H1 (cell line): Measurements from ENCODE around the gene CHST13. TPM values are rescaled to one million over a fixed set of nuclear protein-coding genes. Genes with fewer than 3 reads are reported as not detected.

Source experiments
- EP300 ChIP-seq, 2 experiments: IDR thresholded peaks; 1 replicate in 1 of 2; 2 replicates in 1 of 2; pipeline ENCODE4 v1.6.1; 2011 to 2012; ENCODE audit warnings: low read depth in 2 of 2, low read length in 2 of 2, mild to moderate bottlenecking in 2 of 2, borderline replicate concordance in 1 of 2, inconsistent platforms in 1 of 2, moderate library complexity in 1 of 2
- HDAC2 ChIP-seq, 2 experiments: fragments of 300-600 bp in 1 of 2; sonication (generic) in 1 of 2; IDR thresholded peaks; 2 replicates each; pipeline ENCODE4 v1.6.1; 2011 to 2012; ENCODE audit warnings: low read depth in 2 of 2, low read length in 2 of 2, mild to moderate bottlenecking in 2 of 2, moderate library complexity in 2 of 2, borderline replicate concordance in 1 of 2, inconsistent platforms in 1 of 2
- JUN ChIP-seq: IDR thresholded peaks from 2 replicates; pipeline ENCODE4 v1.6.1; 2011; ENCODE audit warnings: low read depth, mild to moderate bottlenecking, improper control_type of control experiment, low read length
- RAD21 ChIP-seq, 2 experiments: IDR thresholded peaks in 1 of 2; conservative IDR thresholded peaks in 1 of 2; 2 replicates each; pipeline ENCODE4 v1.6.1; 2011; ENCODE audit warnings: low read depth in 2 of 2, low read length in 2 of 2, improper control_type of control experiment in 1 of 2, inconsistent platforms in 1 of 2, mild to moderate bottlenecking in 1 of 2, moderate library complexity in 1 of 2
- SP2 ChIP-seq: IDR thresholded peaks from 2 replicates; pipeline ENCODE4 v1.6.1; 2012; ENCODE audit warnings: mild to moderate bottlenecking, low read length, inconsistent platforms
- TAF7 ChIP-seq: optimal IDR thresholded peaks from 2 replicates; pipeline ENCODE3; 2011; ENCODE audit warnings: low read depth, mild to moderate bottlenecking, inconsistent platforms, low read length, moderate library complexity, borderline replicate concordance
- polyA plus RNA-seq, 7 experiments: library from polyadenylated mRNA; depleted of rRNA in 3 of 7; stranded (reverse) in 5 of 7; unstranded in 2 of 7; fragments of >200 nt in 5 of 7; fragments of 200-250 nt in 2 of 7; gene quantifications; 1 replicate in 5 of 7; 2 replicates in 1 of 7; 4 replicates in 1 of 7; pipeline versions ENCODE4 v1.2.1 to v1.2.3, GENCODE V29; 2011 to 2013; ENCODE audit warnings: missing spikeins in 2 of 7, mixed read lengths in 2 of 7
- total RNA-seq: library from RNA; stranded (reverse); fragmentation: NEBNext Ultra II Directional; extraction: Animal tissue kit (Norgen Biotek cat#: 25700); gene quantifications from 2 replicates; pipeline ENCODE4 v1.2.1, GENCODE V29; 2021

The CHST13 gene
- total and polyA plus RNA-seq, 2 of the 8 experiments (the other 6 are each of a cell fraction or from before 2014, with no cell fraction given): 5.4 to 11.7 TPM

DNA sequence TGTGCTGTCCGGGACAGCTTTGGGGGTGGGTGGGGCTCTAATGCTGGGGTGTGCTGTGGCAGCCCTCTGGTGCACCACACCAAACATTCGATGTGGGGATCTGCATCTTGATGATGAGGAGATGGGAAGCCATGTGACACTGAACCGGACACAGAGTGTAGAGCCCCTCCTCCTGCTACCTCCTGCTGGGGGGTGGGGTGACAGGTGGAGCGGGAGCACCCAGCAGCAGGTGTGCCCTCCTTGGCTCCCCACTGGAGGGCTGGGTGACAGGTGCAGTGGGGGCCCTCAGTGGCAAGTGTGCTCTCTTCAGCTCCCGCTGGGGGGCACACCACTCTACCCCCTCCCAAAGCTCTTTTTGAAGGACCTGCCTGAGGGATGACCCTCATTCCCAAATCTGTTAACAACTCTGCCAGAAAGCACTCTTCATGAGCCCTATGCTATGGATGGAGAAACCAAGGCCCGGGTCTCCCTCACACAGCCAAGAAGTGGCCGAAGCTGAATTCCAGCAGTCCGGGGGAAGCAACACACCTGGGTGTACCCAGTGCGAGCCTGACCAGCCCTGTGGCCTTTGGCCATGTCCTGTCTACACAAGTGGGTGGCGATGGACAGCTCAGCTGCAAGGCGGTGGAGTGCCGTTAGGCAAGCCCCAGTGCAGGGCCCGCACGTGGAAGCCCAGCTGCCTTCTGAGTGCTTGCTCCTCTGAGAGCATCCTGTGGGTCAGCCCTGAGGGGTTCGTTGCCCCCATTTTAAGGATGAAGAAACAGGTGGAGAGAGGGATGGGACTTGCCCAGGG lies 5.8 kb upstream of the CHST13 start (continued):
- TF ChIP-seq HDAC2 (IDR thresholded peaks at IDR 0.05; ENCODE audit: borderline replicate concordance in 1 of 2, low read depth in 2 of 2, low read length in 2 of 2) (no peak), TAF7 (no peak), SP2 (no peak), JUN (no peak), RAD21 (IDR thresholded peaks at IDR 0.05 in 1 of 2, conservative IDR thresholded peaks at IDR 0.05 in 1 of 2; ENCODE audit: low read depth in 2 of 2, low read length in 2 of 2) (no peak), EP300 (IDR thresholded peaks at IDR 0.05; ENCODE audit: borderline replicate concordance in 1 of 2, low read depth in 2 of 2, low read length in 2 of 2) (no peak)
